ENCODE results near the gene NUDT8. TPM values are rescaled to one million over a fixed set of nuclear protein-coding genes. Genes with fewer than 3 reads are reported as not detected.

The NUDT8 gene
- total and polyA plus RNA-seq, 2 of the 8 experiments (the other 6 are each of a cell fraction or from before 2014, with no cell fraction given), result 7.2 to 8.3 TPM

GRCh38 chr11:67640021-67640757 is 10.5 kb upstream of the NUDT8 start (continued):
- TF ChIP-seq CHD2 (IDR thresholded peaks at IDR 0.05; ENCODE audit: low read length) (peak; percentile 28; the same call in 1 of the 2 replicates), CREB1 (IDR thresholded peaks at IDR 0.05) (peak; percentile 58; the same call in 1 of the 2 replicates), BACH1 (IDR thresholded peaks at IDR 0.05; ENCODE audit: low read length) (0 out of 2 replicates have a peak, but pooled peaks have one; percentile 40), E2F6 (IDR thresholded peaks at IDR 0.05) (peak; percentile 100), MAX (IDR thresholded peaks at IDR 0.05) (peak; percentile 100), RAD21 (IDR thresholded peaks at IDR 0.05 in 1 of 2, conservative IDR thresholded peaks at IDR 0.05 in 1 of 2; ENCODE audit: low read depth in 2 of 2, low read length in 2 of 2) (peak; percentile 70 to 73), CEBPB (IDR thresholded peaks at IDR 0.05; ENCODE audit: low read depth, low read length) (0 out of 2 replicates have a peak, but pooled peaks have one; percentile 21), FOSL1 (IDR thresholded peaks at IDR 0.05; ENCODE audit: insufficient read depth, low read depth, low read length) (no peak), CHD1 (IDR thresholded peaks at IDR 0.05; ENCODE audit: low read depth, low read length) (no peak), GTF2F1 (IDR thresholded peaks at IDR 0.05; ENCODE audit: borderline replicate concordance, low read depth, low read length) (peak; percentile 79; the same call in 1 of the 2 replicates), JUND (IDR thresholded peaks at IDR 0.05; ENCODE audit: low read length) (no peak)
